Measurements from ENCODE around the gene ZNF555. TPM values are rescaled to one million over a fixed set of nuclear protein-coding genes. Genes with fewer than 3 reads are reported as not detected.
A peak's percentile ranks its signal among the peaks of the same experiment; 100 is the strongest.

ZNF555 gene
- total and polyA plus RNA-seq, 10 of the 15 experiments (the other 5 are each of a cell fraction or from before 2014, with no cell fraction given): 0.58 to 1.9 (median 1.2) TPM

GRCh38 chr19:2883686-2884439, 42.6 kb downstream of the ZNF555 start:
- no peak overlapping the region for H3K4me3 ChIP-seq
- ChIA-PET CTCF (no interaction called here), SMC1A (ENCODE audit: uncharacterized antibody, unreplicated experiment) (interaction anchor here (1.4 kb wide), 1 partner anchor 27 kb away, joined by 3 read pairs; no protein-coding TSS in a partner anchor), POLR2A (no interaction called here), RAD21 (ENCODE audit: unreplicated experiment) (no interaction called here)
- in situ Hi-C loops (cut with MboI): no loop called here
- intact Hi-C loops (cut with micrococcal nuclease; ENCODE audit: unreplicated experiment): loop anchor here (10.0 kb wide), 1 partner anchor 61 kb away; the partner anchor contains the start of gene ZNF77
- H3K4me2 ChIP-seq (ENCODE audit: control insufficient read depth, insufficient read depth): no peak overlapping the region
- H3K36me3 ChIP-seq (ENCODE audit: control insufficient read depth in 2 of 2, insufficient read depth in 2 of 2, low read length in 1 of 2): no peaks in the 10 kb centered on the region
- TF ChIP-seq SP1 (IDR thresholded peaks at IDR 0.05; ENCODE audit: low read depth, low read length) (peak; percentile 11), ZNF207 (IDR thresholded peaks at IDR 0.05; ENCODE audit: borderline replicate concordance) (no peak)
- H2AFZ ChIP-seq (ENCODE audit: control insufficient read depth, low read depth, low read length): no peak overlapping the region
- H3K9me3 ChIP-seq (replicated peaks; ENCODE audit: control insufficient read depth, insufficient read depth, low read length): no peaks in the 10 kb centered on the region; the same call in 2 of the 3 replicates
- H4K20me1 ChIP-seq (ENCODE audit: control insufficient read depth, insufficient read depth): no peaks in the 10 kb centered on the region
- H3K79me2 ChIP-seq (ENCODE audit: control insufficient read depth, insufficient read depth, low read length): no peaks in the 10 kb centered on the region
- no TSS peak for BruUV-seq (replicated peaks)
- H3K27me3 ChIP-seq (replicated peaks in 1 of 2; ENCODE audit: control insufficient read depth in 2 of 2, insufficient read depth in 2 of 2, low read length in 1 of 2): no peaks in the 10 kb centered on the region
- no peak for DNase-seq (ENCODE audit: low read depth, low spot score)
- H3K27ac ChIP-seq (ENCODE audit: control insufficient read depth, insufficient read depth): no peak overlapping the region
- FAIRE-seq: no peak
- ATAC-seq: no peak
- H3K9ac ChIP-seq (ENCODE audit: control insufficient read depth, insufficient read depth, low read length): no peak overlapping the region
- WGBS (ENCODE audit: insufficient coverage, insufficient replicate concordance, low lambda C conversion rate, missing lambda C conversion rate): 77% methylated on average over 14 of the region's 14 CpGs
- peaks cover 3% of the 10 kb centered on the region; the same call in 1 of the 2 replicates for H3K4me1 ChIP-seq (ENCODE audit: control insufficient read depth, insufficient read depth, low read length)

- H3K4me1 ChIP-seq (ENCODE audit: control insufficient read depth, insufficient read depth, low read length): peaks cover 3% of the 10 kb centered on the region; the same call in 1 of the 2 replicates
- RAD21 ChIA-PET (ENCODE audit: unreplicated experiment): no interaction called here
- POLR2A ChIA-PET: no interaction called here
- intact Hi-C loops (cut with micrococcal nuclease; ENCODE audit: unreplicated experiment): loop anchor here (5.0 to 10.0 kb wide), 2 partner anchors 59 to 238 kb away; partner anchors contain the start of gene ZNF77
- SMC1A ChIA-PET (ENCODE audit: uncharacterized antibody, unreplicated experiment): no interaction called here
- no peak overlapping the region for H3K27ac ChIP-seq (ENCODE audit: control insufficient read depth, insufficient read depth)
- H3K4me2 ChIP-seq (ENCODE audit: control insufficient read depth, insufficient read depth): no peak overlapping the region
- CTCF ChIA-PET: interaction anchor here (0.9 to 3.1 kb wide), 3 partner anchors 62 to 237 kb away, joined by 3 to 17 read pairs (median 3); no protein-coding TSS in a partner anchor
- DNase-seq (ENCODE audit: low read depth, low spot score) (no peak), FAIRE-seq (no peak), ATAC-seq (no peak)
- H3K4me3 ChIP-seq: no peak overlapping the region
- no peak overlapping the region for H2AFZ ChIP-seq (ENCODE audit: control insufficient read depth, low read depth, low read length)
- H3K9ac ChIP-seq (ENCODE audit: control insufficient read depth, insufficient read depth, low read length): no peak overlapping the region
- H3K79me2 ChIP-seq (ENCODE audit: control insufficient read depth, insufficient read depth, low read length): no peaks in the 10 kb centered on the region
- BruUV-seq (replicated peaks): no TSS peak
- no peaks in the 10 kb centered on the region for H4K20me1 ChIP-seq (ENCODE audit: control insufficient read depth, insufficient read depth)
- 66% methylated on average over 17 of the region's 17 CpGs for WGBS (ENCODE audit: insufficient coverage, insufficient replicate concordance, low lambda C conversion rate, missing lambda C conversion rate)
- H3K9me3 ChIP-seq (replicated peaks; ENCODE audit: control insufficient read depth, insufficient read depth, low read length): no peaks in the 10 kb centered on the region; the same call in 2 of the 3 replicates
- no peaks in the 10 kb centered on the region for H3K27me3 ChIP-seq (replicated peaks in 1 of 2; ENCODE audit: control insufficient read depth in 2 of 2, insufficient read depth in 2 of 2, low read length in 1 of 2)
- in situ Hi-C loops (cut with MboI): loop anchor here (5.0 kb wide), 1 partner anchor 238 kb away; no protein-coding TSS in a partner anchor
- H3K36me3 ChIP-seq (ENCODE audit: control insufficient read depth in 2 of 2, insufficient read depth in 2 of 2, low read length in 1 of 2): no peaks in the 10 kb centered on the region
- no peak for TF ChIP-seq KDM1A (IDR thresholded peaks at IDR 0.05; ENCODE audit: borderline replicate concordance)
- no peak for TF ChIP-seq POU2F2 (IDR thresholded peaks at IDR 0.05; ENCODE audit: borderline replicate concordance, low read depth, low read length)
- no peak for TF ChIP-seq ZNF24 (IDR thresholded peaks at IDR 0.05)
- no peak for TF ChIP-seq MAX (IDR thresholded peaks at IDR 0.05; ENCODE audit: low read depth, low read length)
- no peak for TF ChIP-seq SMC3 (IDR thresholded peaks at IDR 0.05; ENCODE audit: borderline replicate concordance, low read length)
- no peak for TF ChIP-seq KAT2A (conservative IDR thresholded peaks at IDR 0.05; ENCODE audit: control insufficient read depth, low read depth, low read length)
- TF ChIP-seq NFYA (IDR thresholded peaks at IDR 0.05; ENCODE audit: borderline replicate concordance, low read depth, low read length): no peak
- TF ChIP-seq RAD21 (IDR thresholded peaks at IDR 0.05; ENCODE audit: insufficient read depth, low read depth, low read length): no peak
- no peak for TF ChIP-seq ZNF217 (IDR thresholded peaks at IDR 0.05)
- TF ChIP-seq CTCF (IDR thresholded peaks at IDR 0.05 in 2 of 3, conservative IDR thresholded peaks at IDR 0.05 in 1 of 3; ENCODE audit: control insufficient read depth in 2 of 3, extremely low read depth in 1 of 3, insufficient read depth in 1 of 3, low read depth in 3 of 3, low read length in 3 of 3): no peak
Observed at GRCh38 chr19:2885736-2886135, 44.5 kb downstream of the ZNF555 start.
